OCI-LY1 (cell line): Measurements from ENCODE around the gene NOP58.

Source experiments
- H2AFZ ChIP-seq: fragments of 200-600 bp; sonication (generic), shearing (Covaris generic); 2 replicates; pipeline ENCODE4 v1.6.0; 2014; ENCODE audit warnings: antibody characterized with exemption, mild to moderate bottlenecking, low read length
- H3F3A ChIP-seq: fragments of 200-600 bp; sonication (generic), shearing (Covaris generic); 2 replicates; pipeline ENCODE4 v1.6.0; 2014; ENCODE audit warnings: mild to moderate bottlenecking, antibody characterized with exemption, low read length, moderate library complexity; ENCODE audit not compliant: insufficient read depth
- H3K27ac ChIP-seq: fragments of 200-600 bp; sonication (generic); 2 replicates; pipeline ENCODE4 v1.5.1; 2014; ENCODE audit warnings: low read length, mixed run types, mild to moderate bottlenecking, low read depth; ENCODE audit not compliant: poor library complexity, severe bottlenecking
- H3K27me3 ChIP-seq: fragments of 200-600 bp; sonication (generic); 2 replicates; pipeline ENCODE4 v1.6.0; 2014; ENCODE audit warnings: antibody characterized with exemption, mild to moderate bottlenecking, low read length, moderate library complexity; ENCODE audit not compliant: insufficient read depth
- H3K36me3 ChIP-seq: fragments of 200-600 bp; sonication (generic); 2 replicates; pipeline ENCODE4 v1.6.1; 2014; ENCODE audit warnings: mild to moderate bottlenecking, antibody characterized with exemption, low read length, moderate library complexity, mixed read lengths; ENCODE audit not compliant: insufficient read depth
- H3K4me1 ChIP-seq: fragments of 200-600 bp; sonication (generic); 2 replicates; pipeline ENCODE4 v1.5.1; 2014; ENCODE audit warnings: mild to moderate bottlenecking, low read length, moderate library complexity; ENCODE audit not compliant: insufficient read depth, severe bottlenecking
- H3K4me2 ChIP-seq: fragments of 200-600 bp; sonication (generic), shearing (Covaris generic); 2 replicates; pipeline ENCODE4 v1.6.1; 2014; ENCODE audit warnings: low read length
- H3K4me3 ChIP-seq: fragments of 200-600 bp; sonication (generic); 2 replicates; pipeline ENCODE4 v1.5.1; 2014; ENCODE audit warnings: low read length, low read depth, mild to moderate bottlenecking, mixed read lengths; ENCODE audit not compliant: poor library complexity, severe bottlenecking
- H3K79me2 ChIP-seq: fragments of 200-600 bp; shearing (Covaris generic); 2 replicates; pipeline ENCODE4 v1.6.1; 2016; ENCODE audit warnings: mixed run types, low read length, mixed read lengths; ENCODE audit not compliant: insufficient read depth
- H3K9ac ChIP-seq: fragments of 200-600 bp; sonication (generic), shearing (Covaris generic); 2 replicates; pipeline ENCODE4 v1.6.1; 2014; ENCODE audit warnings: mild to moderate bottlenecking, low read length, mixed read lengths
- H3K9me2 ChIP-seq: fragments of 200-600 bp; sonication (generic), shearing (Covaris generic); 2 replicates; pipeline ENCODE4 v1.6.1; 2014; ENCODE audit warnings: low read depth, mild to moderate bottlenecking, low read length, mixed read lengths
- H3K9me3 ChIP-seq: fragments of 200-600 bp; shearing (Covaris generic); 2 replicates; pipeline ENCODE4 v1.6.1; 2014; ENCODE audit warnings: low read length, mixed read lengths
- H4K20me1 ChIP-seq: fragments of 200-600 bp; sonication (generic), shearing (Covaris generic); 2 replicates; pipeline ENCODE4 v1.6.0; 2016; ENCODE audit warnings: mild to moderate bottlenecking, low read length; ENCODE audit not compliant: insufficient read depth
- EZH2 ChIP-seq: fragments of 200-600 bp; sonication (generic), shearing (Covaris generic); IDR thresholded peaks from 2 replicates; pipeline ENCODE4 v1.8.0; 2017; ENCODE audit warnings: borderline replicate concordance, mixed run types, mild to moderate bottlenecking, antibody characterized with exemption, low read length, moderate library complexity, mixed read lengths
- TF ChIP-seq, protein P1 (sequence below): fragments of 200-600 bp; sonication (generic), shearing (Covaris generic); IDR thresholded peaks from 2 replicates; pipeline ENCODE4 v1.5.1; 2017; ENCODE audit warnings: mild to moderate bottlenecking, antibody characterized with exemption, low read length, moderate library complexity, mixed read lengths

Gene NOP58

DNA sequence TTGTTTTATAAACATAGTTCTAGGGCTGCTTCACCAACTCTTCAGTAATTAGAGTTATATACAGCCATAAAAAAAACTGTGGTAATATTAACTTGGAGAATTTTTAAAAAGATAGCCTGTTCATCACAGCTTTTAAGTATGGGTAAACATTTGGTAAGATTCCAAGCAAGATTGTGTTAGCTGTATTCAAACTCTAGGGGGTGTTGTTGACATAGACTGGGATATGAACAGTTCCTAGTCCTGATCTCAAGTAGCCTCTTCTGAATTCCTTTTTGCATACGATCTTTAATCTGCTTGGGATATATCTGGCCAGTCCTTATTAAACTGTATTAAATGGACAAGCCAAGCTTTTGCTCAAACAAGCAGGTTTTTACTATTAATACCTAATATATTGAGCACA lies 13.4 kb downstream of the NOP58 start:
- TF ChIP-seq EZH2 = no peak
- TF ChIP-seq, protein P1, sequence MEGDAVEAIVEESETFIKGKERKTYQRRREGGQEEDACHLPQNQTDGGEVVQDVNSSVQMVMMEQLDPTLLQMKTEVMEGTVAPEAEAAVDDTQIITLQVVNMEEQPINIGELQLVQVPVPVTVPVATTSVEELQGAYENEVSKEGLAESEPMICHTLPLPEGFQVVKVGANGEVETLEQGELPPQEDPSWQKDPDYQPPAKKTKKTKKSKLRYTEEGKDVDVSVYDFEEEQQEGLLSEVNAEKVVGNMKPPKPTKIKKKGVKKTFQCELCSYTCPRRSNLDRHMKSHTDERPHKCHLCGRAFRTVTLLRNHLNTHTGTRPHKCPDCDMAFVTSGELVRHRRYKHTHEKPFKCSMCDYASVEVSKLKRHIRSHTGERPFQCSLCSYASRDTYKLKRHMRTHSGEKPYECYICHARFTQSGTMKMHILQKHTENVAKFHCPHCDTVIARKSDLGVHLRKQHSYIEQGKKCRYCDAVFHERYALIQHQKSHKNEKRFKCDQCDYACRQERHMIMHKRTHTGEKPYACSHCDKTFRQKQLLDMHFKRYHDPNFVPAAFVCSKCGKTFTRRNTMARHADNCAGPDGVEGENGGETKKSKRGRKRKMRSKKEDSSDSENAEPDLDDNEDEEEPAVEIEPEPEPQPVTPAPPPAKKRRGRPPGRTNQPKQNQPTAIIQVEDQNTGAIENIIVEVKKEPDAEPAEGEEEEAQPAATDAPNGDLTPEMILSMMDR = peak; percentile 34; the same call in 1 of the 2 replicates
- Histone ChIP-seq H3K36me3 (peaks cover 95% of the 10 kb centered on the region), H3K27me3 (no peaks in the 10 kb centered on the region), H3K9me3 (no peaks in the 10 kb centered on the region), H3K79me2 (peaks cover 43% of the 10 kb centered on the region), H3K9ac (no peak overlapping the region), H3F3A (no peaks in the 10 kb centered on the region), H3K27ac (no peak overlapping the region), H4K20me1 (peaks cover 2% of the 10 kb centered on the region; the same call in 1 of the 2 replicates), H3K4me2 (no peak overlapping the region), H3K4me1 (no peaks in the 10 kb centered on the region), H3K9me2 (no peaks in the 10 kb centered on the region), H2AFZ (no peak overlapping the region), H3K4me3 (no peak overlapping the region)

DNA sequence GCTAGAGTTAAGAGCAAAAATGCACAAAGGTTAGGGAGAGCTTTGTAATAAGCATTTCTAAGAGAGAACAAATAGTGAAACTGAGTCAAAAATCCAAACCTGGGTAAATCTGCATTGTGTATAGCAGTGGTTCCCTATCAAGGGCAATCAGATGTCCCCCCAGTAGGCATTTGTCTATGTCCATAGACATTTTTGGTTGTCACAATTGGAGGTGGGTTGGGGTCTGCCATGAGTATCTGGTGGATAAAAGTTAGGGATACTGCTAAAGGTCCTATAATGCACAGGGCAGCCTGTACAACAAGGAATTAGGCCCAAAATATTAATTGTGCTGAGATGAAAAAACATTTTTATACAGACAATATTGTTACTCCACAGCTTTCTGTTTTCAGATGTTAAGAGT lies 21.0 kb downstream of the NOP58 start:
- Histone ChIP-seq H3K27ac (no peak overlapping the region), H3K9ac (no peak overlapping the region), H3K4me1 (no peaks in the 10 kb centered on the region), H3K36me3 (peaks cover 100% of the 10 kb centered on the region), H3K79me2 (no peaks in the 10 kb centered on the region), H3K9me3 (no peaks in the 10 kb centered on the region), H3K4me3 (no peak overlapping the region), H3K27me3 (no peaks in the 10 kb centered on the region), H4K20me1 (no peaks in the 10 kb centered on the region), H2AFZ (no peak overlapping the region), H3K4me2 (no peak overlapping the region), H3F3A (no peaks in the 10 kb centered on the region), H3K9me2 (no peaks in the 10 kb centered on the region)
- TF ChIP-seq, protein P1 = no peak
- TF ChIP-seq EZH2 = no peak

DNA sequence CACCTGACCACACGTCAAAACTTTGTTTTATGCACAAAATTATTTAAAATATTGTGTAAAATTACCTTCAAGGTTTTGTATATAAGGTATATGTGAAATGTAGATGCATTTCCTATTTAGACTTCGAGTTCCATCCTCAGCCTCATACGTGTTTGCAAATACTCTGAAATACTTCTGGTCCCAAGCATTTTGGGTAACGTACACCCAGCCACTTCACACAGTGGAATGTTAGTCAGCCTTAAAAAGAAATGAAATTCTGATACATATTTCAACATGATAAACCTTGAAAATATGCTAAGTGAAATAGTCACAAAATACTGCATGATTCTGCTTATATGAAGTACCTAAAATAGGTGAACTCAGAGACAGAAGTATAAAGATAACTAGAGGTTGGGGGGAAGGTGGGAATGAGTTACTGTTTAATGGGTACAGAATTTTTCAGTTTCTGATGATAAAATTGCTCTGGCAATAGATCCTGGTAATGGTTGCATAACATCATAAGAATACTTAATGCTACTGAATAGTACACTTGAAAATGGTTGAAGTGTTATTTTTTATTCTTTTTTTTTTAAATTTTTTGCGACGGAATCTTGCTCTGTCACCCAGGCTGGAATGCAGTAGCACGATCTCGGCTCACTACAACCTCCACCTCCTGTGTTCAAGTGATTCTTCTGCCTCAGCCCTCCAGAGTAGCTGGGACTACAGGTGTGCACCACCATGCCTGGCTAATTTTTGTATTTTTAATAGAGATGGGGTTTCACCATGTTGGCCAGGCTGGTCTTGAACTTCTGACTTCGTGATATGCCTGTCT lies 24.0 kb downstream of the NOP58 start:
- H3K4me2 ChIP-seq = no peak overlapping the region
- no peaks in the 10 kb centered on the region for H3K9me2 ChIP-seq
- peaks cover 98% of the 10 kb centered on the region for H3K36me3 ChIP-seq
- no peak overlapping the region for H3K9ac ChIP-seq
- H3F3A ChIP-seq = no peaks in the 10 kb centered on the region
- no peak overlapping the region for H3K4me3 ChIP-seq
- no peaks in the 10 kb centered on the region for H3K27me3 ChIP-seq
- H4K20me1 ChIP-seq = no peaks in the 10 kb centered on the region
- no peak overlapping the region for H3K27ac ChIP-seq
- no peaks in the 10 kb centered on the region for H3K9me3 ChIP-seq
- no peaks in the 10 kb centered on the region for H3K4me1 ChIP-seq
- no peaks in the 10 kb centered on the region for H3K79me2 ChIP-seq
- TF ChIP-seq EZH2 = no peak
- TF ChIP-seq, protein P1 = no peak
- no peak overlapping the region for H2AFZ ChIP-seq
